A549 (cell line): ENCODE results near the gene RTP5. TPM values are rescaled to one million over a fixed set of nuclear protein-coding genes. Genes with fewer than 3 reads are reported as not detected.

Source experiments
- ATAC-seq, 2 experiments: fragments of 200-7000 bp in 1 of 2; fragments of >200 bp in 1 of 2; cut with Nextera tagmentation in 1 of 2; cut with Tn5 transposase in 1 of 2; 3 replicates each; pipeline versions ENCODE4 v1.8.0 to v1.9.1; 2018 to 2020; ENCODE audit warnings: mild to moderate bottlenecking in 1 of 2, moderate library complexity in 1 of 2
- CTCF ChIA-PET: fragments of 300-600 bp; sonication (Branson Sonifier 250); formaldehyde crosslinking; extraction: SDS; loops from one replicate; lab custom pipeline; 2021; ENCODE audit warnings: antibody characterized with exemption, inconsistent platforms; lab: Yijun Ruan, JAX
- POLR2A ChIA-PET: fragments of 350-600 bp; formaldehyde crosslinking; extraction: SDS; loops from one replicate; lab custom pipeline; 2021; ENCODE audit warnings: antibody characterized with exemption, inconsistent platforms; lab: Yijun Ruan, JAX
- DNase-seq, 2 experiments: peaks; one replicate each; pipeline versions ENCODE4 v3.0.0 to v3.0.0-alpha.2; 2011 to 2016; ENCODE audit warnings: low read depth in 1 of 2, low spot score in 1 of 2
- FAIRE-seq: peaks from 2 replicates; lab custom pipeline; 2011; peaks lifted over from hg19 to GRCh38; lab: Jason Lieb, UNC
- H3K27ac ChIP-seq, 2 experiments: fragments of >200 bp; sonication (Bioruptor Twin); formaldehyde crosslinking; 3 replicates each; pipeline ENCODE4 v1.5.1; 2016 to 2017
- H3K4me1 ChIP-seq: fragments of >200 bp; sonication (Bioruptor Twin); formaldehyde crosslinking; 3 replicates; pipeline ENCODE4 v1.6.1; 2016
- H3K4me2 ChIP-seq: fragments of >200 bp; sonication (Bioruptor Twin); formaldehyde crosslinking; 3 replicates; pipeline ENCODE4 v1.6.1; 2016
- H3K4me3 ChIP-seq: fragments of >200 bp; sonication (Bioruptor Twin); formaldehyde crosslinking; 3 replicates; pipeline ENCODE4 v1.5.1; 2016
- H3K9me3 ChIP-seq: fragments of >200 bp; sonication (Bioruptor Twin); formaldehyde crosslinking; 3 replicates; pipeline ENCODE4 v1.6.1; 2016
- BHLHE40 ChIP-seq: IDR thresholded peaks from 2 replicates; pipeline ENCODE4 v1.6.1; 2012; ENCODE audit warnings: low read depth, low read length, inconsistent platforms
- CBX2 ChIP-seq: fragments of 200-600 bp; sonication (generic); IDR thresholded peaks from 2 replicates; pipeline ENCODE4 v1.6.1; 2016; ENCODE audit warnings: low read depth, mild to moderate bottlenecking, borderline replicate concordance
- CBX8 ChIP-seq: fragments of 200-600 bp; sonication (generic); IDR thresholded peaks from 2 replicates; pipeline ENCODE4 v1.6.1; 2016
- CEBPB ChIP-seq, 2 experiments: fragments of >200 bp in 1 of 2; sonication (Bioruptor Twin) in 1 of 2; formaldehyde crosslinking in 1 of 2; IDR thresholded peaks; 2 replicates each; pipeline ENCODE4 v1.6.1; 2012 to 2016
- E2F6 ChIP-seq: IDR thresholded peaks from 2 replicates; pipeline ENCODE4 v1.6.1; 2012; ENCODE audit warnings: low read depth, borderline replicate concordance
- EHF ChIP-seq: fragments of 250-450 bp; sonication (Bioruptor Pico); IDR thresholded peaks from 2 replicates; pipeline ENCODE4 v1.5.0; 2020; ENCODE audit warnings: mild to moderate bottlenecking
- EHMT2 ChIP-seq: fragments of 200-600 bp; sonication (generic); IDR thresholded peaks from 2 replicates; pipeline ENCODE4 v1.6.1; 2016; ENCODE audit warnings: antibody characterized with exemption, low read depth, mild to moderate bottlenecking, moderate library complexity
- ESRRA ChIP-seq: fragments of 150-350 bp; IDR thresholded peaks from 2 replicates; pipeline ENCODE4 v1.6.1; 2014; ENCODE audit warnings: mild to moderate bottlenecking, low read length, borderline replicate concordance
- FOSL2 ChIP-seq, 2 experiments: fragments of 450-650 bp in 1 of 2; fragments of >200 bp in 1 of 2; sonication (Bioruptor Twin) in 1 of 2; formaldehyde crosslinking; IDR thresholded peaks; 2 replicates each; pipeline versions ENCODE4 v1.5.0 to v1.6.1; 2016 to 2020; ENCODE audit warnings: mild to moderate bottlenecking in 1 of 2, moderate library complexity in 1 of 2
- HMGXB4 ChIP-seq: fragments of 250-450 bp; sonication (Bioruptor Pico); IDR thresholded peaks from 2 replicates; pipeline ENCODE4 v1.5.0; 2021; ENCODE audit warnings: mild to moderate bottlenecking, moderate library complexity, borderline replicate concordance
- HOXA7 ChIP-seq: fragments of 250-450 bp; sonication (Bioruptor Pico); IDR thresholded peaks from 2 replicates; pipeline ENCODE4 v1.5.0; 2020; ENCODE audit warnings: mild to moderate bottlenecking, moderate library complexity
- HOXB5 ChIP-seq: fragments of 250-450 bp; sonication (Bioruptor Pico); IDR thresholded peaks from 2 replicates; pipeline ENCODE4 v1.5.0; 2020; ENCODE audit warnings: mild to moderate bottlenecking, moderate library complexity
- KDM1A ChIP-seq: fragments of 200-600 bp; sonication (generic); IDR thresholded peaks from 2 replicates; pipeline ENCODE4 v1.6.1; 2016; ENCODE audit warnings: low read depth, mild to moderate bottlenecking
- MAZ ChIP-seq: fragments of 150-350 bp; IDR thresholded peaks from 2 replicates; pipeline ENCODE4 v1.6.1; 2014; ENCODE audit warnings: antibody characterized with exemption, low read depth, low read length, borderline replicate concordance
- MYC ChIP-seq: IDR thresholded peaks from 2 replicates; pipeline ENCODE4 v1.6.1; 2012; ENCODE audit warnings: mild to moderate bottlenecking, inconsistent platforms, low read length, improper control_type of control experiment, borderline replicate concordance
- PBX3 ChIP-seq: IDR thresholded peaks from 2 replicates; pipeline ENCODE4 v1.6.1; 2012
- RAD21 ChIP-seq, 2 experiments: fragments of >200 bp in 1 of 2; sonication (Bioruptor Twin) in 1 of 2; formaldehyde crosslinking in 1 of 2; IDR thresholded peaks in 1 of 2; conservative IDR thresholded peaks in 1 of 2; 2 replicates in 1 of 2; 3 replicates in 1 of 2; pipeline ENCODE4 v1.6.1; 2012 to 2018; ENCODE audit warnings: inconsistent platforms in 1 of 2
- RARB ChIP-seq: fragments of 250-450 bp; sonication (Bioruptor Pico); IDR thresholded peaks from 2 replicates; pipeline ENCODE4 v1.8.0; 2021; ENCODE audit warnings: mild to moderate bottlenecking, moderate library complexity
- SREBF2 ChIP-seq: fragments of 450-650 bp; IDR thresholded peaks from 2 replicates; pipeline ENCODE4 v1.6.1; 2014; ENCODE audit warnings: mild to moderate bottlenecking, moderate library complexity
- WGBS: methylation state at CpG from one replicate; pipeline ENCODE4 v1.1.6; 2017; ENCODE audit errors: missing lambda C conversion rate; 5-methylcytosine and 5-hydroxymethylcytosine counted together
- polyA plus RNA-seq, 4 experiments: library from polyadenylated mRNA; depleted of rRNA in 3 of 4; stranded (reverse); fragments of >200 nt; fragmentation: RNase III in 1 of 4; extraction: RNeasy Plus Mini Kit Qiagen cat#74134 plus additional on column Dnase treatment in 1 of 4; gene quantifications; 2 replicates in 3 of 4; 3 replicates in 1 of 4; pipeline ENCODE4 v1.2.3, GENCODE V29; 2011 to 2017
- TF ChIP-seq, protein P1 (sequence below): fragments of >200 bp; sonication (Bioruptor Twin); formaldehyde crosslinking; IDR thresholded peaks from 2 replicates; pipeline ENCODE4 v1.6.1; 2016
- TF ChIP-seq, protein P2 (sequence below): fragments of >200 bp; sonication (Bioruptor Twin); formaldehyde crosslinking; IDR thresholded peaks from 3 replicates; pipeline ENCODE4 v1.6.1; 2016

RTP5 gene
- polyA plus RNA-seq, 2 of the 4 experiments (the other 2 are of a cell fraction): not detected

GRCh38 chr2:241862775-241863535 lies 6.6 kb upstream of the RTP5 start:
- FAIRE-seq (no peak), DNase-seq (no peak), ATAC-seq (no peak)
- H3K4me2 ChIP-seq: no peak overlapping the region
- H3K4me1 ChIP-seq: no peaks in the 10 kb centered on the region
- CTCF ChIA-PET: interaction anchor here (0.6 kb wide), 1 partner anchor 825 kb away, joined by 4 read pairs; no protein-coding TSS in a partner anchor
- no peak overlapping the region for H3K4me3 ChIP-seq
- POLR2A ChIA-PET: no interaction called here
- 58% methylated on average over 22 of the region's 22 CpGs for WGBS
- H3K9me3 ChIP-seq: no peaks in the 10 kb centered on the region
- no peak overlapping the region for H3K27ac ChIP-seq
- TF ChIP-seq CEBPB (IDR thresholded peaks at IDR 0.05) (no peak), PBX3 (no peak), MYC (no peak), HMGXB4 (CRISPR knock-in tag) (no peak), BHLHE40 (no peak), FOSL2 (IDR thresholded peaks at IDR 0.05) (no peak), FOSL2 (CRISPR knock-in tag; IDR thresholded peaks at IDR 0.05) (no peak), CBX2 (no peak), RARB (CRISPR knock-in tag) (no peak), KDM1A (no peak)

DNA sequence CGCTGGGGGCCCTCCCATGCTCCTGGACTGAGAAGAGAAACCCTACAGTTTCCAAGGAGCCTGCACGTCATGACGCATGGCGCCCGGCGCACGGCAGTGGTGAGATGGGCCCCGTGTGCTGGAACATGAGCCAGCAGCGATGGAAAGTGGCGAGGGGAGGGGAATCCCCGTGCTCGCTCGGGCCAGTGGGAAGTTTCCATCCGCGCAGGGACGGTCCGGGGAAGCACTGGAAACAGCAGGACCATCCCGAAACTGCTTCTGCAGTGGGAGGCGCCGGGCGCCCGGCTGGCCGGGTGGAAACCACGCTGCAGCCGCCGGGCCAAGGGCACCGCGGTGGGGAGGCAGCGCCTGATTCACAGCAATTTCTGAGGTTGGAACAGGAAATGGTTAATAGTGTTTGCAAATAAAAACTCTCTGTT lies 6.0 kb upstream of the RTP5 start:
- Histone ChIP-seq H3K4me1 (peaks cover 2% of the 10 kb centered on the region; the same call in 2 of the 3 replicates), H3K9me3 (no peaks in the 10 kb centered on the region), H3K4me3 (no peak overlapping the region), H3K27ac (no peak overlapping the region), H3K4me2 (no peak overlapping the region)
- ATAC-seq (no peak), FAIRE-seq (no peak), DNase-seq (no peak)
- ChIA-PET CTCF (no interaction called here), POLR2A (no interaction called here)
- 76% methylated on average over 29 of the region's 29 CpGs for WGBS
- no peak for TF ChIP-seq E2F6
- TF ChIP-seq EHF (CRISPR knock-in tag): no peak
- no peak for TF ChIP-seq FOSL2 (IDR thresholded peaks at IDR 0.05)
- TF ChIP-seq FOSL2 (CRISPR knock-in tag; IDR thresholded peaks at IDR 0.05): no peak
- TF ChIP-seq, protein P1, sequence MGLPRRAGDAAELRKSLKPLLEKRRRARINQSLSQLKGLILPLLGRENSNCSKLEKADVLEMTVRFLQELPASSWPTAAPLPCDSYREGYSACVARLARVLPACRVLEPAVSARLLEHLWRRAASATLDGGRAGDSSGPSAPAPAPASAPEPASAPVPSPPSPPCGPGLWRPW: no peak
- TF ChIP-seq HOXB5 (CRISPR knock-in tag): no peak
- TF ChIP-seq ESRRA: no peak
- no peak for TF ChIP-seq CEBPB (IDR thresholded peaks at IDR 0.05)
- TF ChIP-seq MAZ: no peak
- TF ChIP-seq EHMT2: no peak
- no peak for TF ChIP-seq CBX8
- TF ChIP-seq KDM1A: no peak
- no peak for TF ChIP-seq SREBF2
- TF ChIP-seq, protein P2, sequence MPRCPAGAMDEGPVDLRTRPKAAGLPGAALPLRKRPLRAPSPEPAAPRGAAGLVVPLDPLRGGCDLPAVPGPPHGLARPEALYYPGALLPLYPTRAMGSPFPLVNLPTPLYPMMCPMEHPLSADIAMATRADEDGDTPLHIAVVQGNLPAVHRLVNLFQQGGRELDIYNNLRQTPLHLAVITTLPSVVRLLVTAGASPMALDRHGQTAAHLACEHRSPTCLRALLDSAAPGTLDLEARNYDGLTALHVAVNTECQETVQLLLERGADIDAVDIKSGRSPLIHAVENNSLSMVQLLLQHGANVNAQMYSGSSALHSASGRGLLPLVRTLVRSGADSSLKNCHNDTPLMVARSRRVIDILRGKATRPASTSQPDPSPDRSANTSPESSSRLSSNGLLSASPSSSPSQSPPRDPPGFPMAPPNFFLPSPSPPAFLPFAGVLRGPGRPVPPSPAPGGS: no peak
- TF ChIP-seq RAD21 (conservative IDR thresholded peaks at IDR 0.05 in 1 of 2, IDR thresholded peaks at IDR 0.05 in 1 of 2): no peak
- no peak for TF ChIP-seq HOXA7
